SU-DHL-6 (cell line): ENCODE measurements around the gene PHYHD1.

Experiments used
- CTCF ChIP-seq: fragments of 200-600 bp; sonication (generic); IDR thresholded peaks from one replicate; pipeline ENCODE4 v1.5.1; 2017; ENCODE audit warnings: antibody characterized with exemption, mild to moderate bottlenecking, low read length, moderate library complexity; ENCODE audit not compliant: insufficient read depth, poor library complexity, severe bottlenecking
- EZH2phosphoT487 ChIP-seq: fragments of 200-600 bp; sonication (generic), shearing (Covaris generic); conservative IDR thresholded peaks from 2 replicates; pipeline ENCODE4 v1.6.1; 2018; ENCODE audit warnings: mild to moderate bottlenecking, antibody characterized with exemption, low read length, moderate library complexity, mixed read lengths

GRCh38 chr9:128943832-128944620 is 23.2 kb downstream of the PHYHD1 start:
- TF ChIP-seq CTCF (no peak), EZH2phosphoT487 (no peak)
